ENCODE measurements around the gene PEAK3.

DNA sequence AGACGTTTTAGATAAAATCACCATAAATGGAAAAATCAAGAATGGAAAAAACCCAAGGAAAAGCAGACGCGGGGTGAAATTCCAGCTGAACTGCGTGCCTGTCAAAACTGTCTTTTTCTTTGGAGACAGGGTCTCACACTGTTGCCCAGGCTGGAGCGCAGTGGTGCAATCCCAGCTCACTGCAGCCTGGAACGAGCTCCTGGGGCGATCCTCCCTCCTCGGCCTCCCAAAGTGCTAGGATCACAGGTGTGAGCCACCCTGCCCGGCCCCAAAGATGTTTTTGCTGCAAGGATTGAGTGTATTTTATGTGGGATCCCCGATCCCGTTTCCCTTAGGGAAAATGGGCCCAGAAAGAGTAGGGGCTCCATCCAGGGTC is 875 bp upstream of the PEAK3 start:
- TF ChIP-seq, protein P1, sequence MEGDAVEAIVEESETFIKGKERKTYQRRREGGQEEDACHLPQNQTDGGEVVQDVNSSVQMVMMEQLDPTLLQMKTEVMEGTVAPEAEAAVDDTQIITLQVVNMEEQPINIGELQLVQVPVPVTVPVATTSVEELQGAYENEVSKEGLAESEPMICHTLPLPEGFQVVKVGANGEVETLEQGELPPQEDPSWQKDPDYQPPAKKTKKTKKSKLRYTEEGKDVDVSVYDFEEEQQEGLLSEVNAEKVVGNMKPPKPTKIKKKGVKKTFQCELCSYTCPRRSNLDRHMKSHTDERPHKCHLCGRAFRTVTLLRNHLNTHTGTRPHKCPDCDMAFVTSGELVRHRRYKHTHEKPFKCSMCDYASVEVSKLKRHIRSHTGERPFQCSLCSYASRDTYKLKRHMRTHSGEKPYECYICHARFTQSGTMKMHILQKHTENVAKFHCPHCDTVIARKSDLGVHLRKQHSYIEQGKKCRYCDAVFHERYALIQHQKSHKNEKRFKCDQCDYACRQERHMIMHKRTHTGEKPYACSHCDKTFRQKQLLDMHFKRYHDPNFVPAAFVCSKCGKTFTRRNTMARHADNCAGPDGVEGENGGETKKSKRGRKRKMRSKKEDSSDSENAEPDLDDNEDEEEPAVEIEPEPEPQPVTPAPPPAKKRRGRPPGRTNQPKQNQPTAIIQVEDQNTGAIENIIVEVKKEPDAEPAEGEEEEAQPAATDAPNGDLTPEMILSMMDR (IDR thresholded peaks at IDR 0.05; ENCODE audit: low read length) = no peak
- no peak for TF ChIP-seq EZH2 (IDR thresholded peaks at IDR 0.05; ENCODE audit: borderline replicate concordance, low read length)

Measured in OCI-LY1 (cell line).